GM12878 (cell line): ENCODE data around the gene CBX8. TPM values are rescaled to one million over a fixed set of nuclear protein-coding genes. Genes with fewer than 3 reads are reported as not detected.

Experiments used
- KDM1A ChIP-seq: fragments of 200-600 bp; sonication (generic); IDR thresholded peaks from 2 replicates; pipeline ENCODE4 v1.6.1; 2016; ENCODE audit warnings: borderline replicate concordance
- POU2F2 ChIP-seq: IDR thresholded peaks from 3 replicates; pipeline ENCODE4 v1.6.1; 2011; ENCODE audit warnings: low read depth, mild to moderate bottlenecking, low read length, borderline replicate concordance
- RB1 ChIP-seq: fragments of 450-650 bp; formaldehyde crosslinking; IDR thresholded peaks from 2 replicates; pipeline ENCODE4 v1.6.1; 2017; ENCODE audit warnings: mild to moderate bottlenecking, borderline replicate concordance
- RELA ChIP-seq: fragments of 450-650 bp; IDR thresholded peaks from 2 replicates; pipeline ENCODE4 v1.8.0; 2014; ENCODE audit warnings: borderline replicate concordance; ENCODE audit not compliant: partially characterized antibody
- polyA plus RNA-seq, 11 experiments: library from polyadenylated mRNA; depleted of rRNA in 4 of 11; unstranded in 6 of 11; stranded (reverse) in 5 of 11; fragments of >200 nt; fragmentation: Nextera tagmentation in 4 of 11; fragmentation: Illumina TruSeq in 1 of 11; extraction: Ambion mirVana in 4 of 11; extraction: Trizol in 1 of 11; gene quantifications; 1 replicate in 1 of 11; 2 replicates in 10 of 11; pipeline versions ENCODE4 v1.2.1 to v1.2.3, GENCODE V29; 2011 to 2016; ENCODE audit warnings: inconsistent platforms in 2 of 11, missing spikeins in 2 of 11, low read depth in 1 of 11
- total RNA-seq, 4 experiments: library from RNA; depleted of rRNA in 3 of 4; stranded (reverse); fragments of >200 nt in 3 of 4; fragmentation: Illumina TruSeq in 1 of 4; extraction: Trizol in 1 of 4; gene quantifications; 2 replicates each; pipeline versions ENCODE4 v1.2.1 to v1.2.3, GENCODE V29; 2013 to 2021
- TF ChIP-seq, protein P1 (sequence below): fragments of 450-650 bp; conservative IDR thresholded peaks from 2 replicates; pipeline ENCODE4 v1.6.1; 2017; ENCODE audit warnings: mild to moderate bottlenecking, moderate library complexity
- TF ChIP-seq, protein P2 (sequence below): fragments of 450-650 bp; IDR thresholded peaks from 2 replicates; pipeline ENCODE4 v1.6.1; 2017; ENCODE audit warnings: mild to moderate bottlenecking, low read depth, inconsistent platforms; ENCODE audit not compliant: poor library complexity, severe bottlenecking
- TF ChIP-seq, protein P3 (sequence below): IDR thresholded peaks from 2 replicates; pipeline ENCODE4 v1.6.1; 2011; ENCODE audit warnings: low read depth, low read length, improper control_type of control experiment, borderline replicate concordance
- TF ChIP-seq, protein P4 (sequence below): IDR thresholded peaks from 2 replicates; pipeline ENCODE4 v1.6.1; 2011; ENCODE audit warnings: low read depth, mild to moderate bottlenecking, low read length, moderate library complexity, borderline replicate concordance; ENCODE audit errors: extremely low read depth

Gene CBX8
- total and polyA plus RNA-seq, 10 of the 15 experiments (the other 5 are each of a cell fraction or from before 2014, with no cell fraction given): 0.03 to 6.7 (median 1.9) TPM

DNA sequence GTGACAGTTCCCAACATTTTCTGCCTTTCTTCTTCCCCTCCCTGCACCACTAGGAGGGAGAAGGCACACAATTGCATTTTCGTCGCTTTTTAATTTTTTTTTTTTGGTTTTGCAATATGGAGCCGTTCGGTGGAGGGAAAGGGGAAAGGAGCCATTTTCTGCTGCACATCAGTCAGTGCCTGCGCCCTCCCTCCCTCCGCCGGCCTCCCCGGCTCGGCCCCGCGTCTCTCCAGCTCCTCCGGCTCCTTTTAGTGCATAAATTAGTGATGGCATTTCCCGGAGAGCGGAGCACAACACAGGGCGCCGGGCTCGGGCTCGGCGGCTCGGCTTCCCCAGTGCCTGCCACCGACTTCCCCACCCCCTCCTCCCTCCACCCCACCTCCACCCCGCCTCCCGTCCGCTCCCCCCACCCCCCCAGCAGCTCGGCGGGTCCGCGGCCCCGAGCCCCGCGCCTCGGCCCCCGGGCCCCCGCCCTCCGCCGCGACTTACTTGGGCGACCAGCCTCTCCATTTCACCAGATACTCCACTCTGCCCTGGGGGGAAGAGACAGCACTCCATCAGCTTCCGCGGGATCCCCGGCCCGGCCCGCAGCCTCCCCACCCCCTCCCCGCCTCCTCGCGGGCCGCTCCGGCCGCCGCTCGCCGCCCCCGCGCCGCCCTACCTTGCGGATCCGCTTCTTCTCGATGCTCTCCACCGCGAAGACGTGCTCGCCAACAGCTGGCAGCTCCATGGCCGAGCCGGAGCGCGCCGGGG, 41.8 kb upstream of the CBX8 start (continued):
- TF ChIP-seq, protein P1, sequence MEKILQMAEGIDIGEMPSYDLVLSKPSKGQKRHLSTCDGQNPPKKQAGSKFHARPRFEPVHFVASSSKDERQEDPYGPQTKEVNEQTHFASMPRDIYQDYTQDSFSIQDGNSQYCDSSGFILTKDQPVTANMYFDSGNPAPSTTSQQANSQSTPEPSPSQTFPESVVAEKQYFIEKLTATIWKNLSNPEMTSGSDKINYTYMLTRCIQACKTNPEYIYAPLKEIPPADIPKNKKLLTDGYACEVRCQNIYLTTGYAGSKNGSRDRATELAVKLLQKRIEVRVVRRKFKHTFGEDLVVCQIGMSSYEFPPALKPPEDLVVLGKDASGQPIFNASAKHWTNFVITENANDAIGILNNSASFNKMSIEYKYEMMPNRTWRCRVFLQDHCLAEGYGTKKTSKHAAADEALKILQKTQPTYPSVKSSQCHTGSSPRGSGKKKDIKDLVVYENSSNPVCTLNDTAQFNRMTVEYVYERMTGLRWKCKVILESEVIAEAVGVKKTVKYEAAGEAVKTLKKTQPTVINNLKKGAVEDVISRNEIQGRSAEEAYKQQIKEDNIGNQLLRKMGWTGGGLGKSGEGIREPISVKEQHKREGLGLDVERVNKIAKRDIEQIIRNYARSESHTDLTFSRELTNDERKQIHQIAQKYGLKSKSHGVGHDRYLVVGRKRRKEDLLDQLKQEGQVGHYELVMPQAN: 0 out of 2 replicates have a peak, but pooled peaks have one; percentile 12
- TF ChIP-seq, protein P2, sequence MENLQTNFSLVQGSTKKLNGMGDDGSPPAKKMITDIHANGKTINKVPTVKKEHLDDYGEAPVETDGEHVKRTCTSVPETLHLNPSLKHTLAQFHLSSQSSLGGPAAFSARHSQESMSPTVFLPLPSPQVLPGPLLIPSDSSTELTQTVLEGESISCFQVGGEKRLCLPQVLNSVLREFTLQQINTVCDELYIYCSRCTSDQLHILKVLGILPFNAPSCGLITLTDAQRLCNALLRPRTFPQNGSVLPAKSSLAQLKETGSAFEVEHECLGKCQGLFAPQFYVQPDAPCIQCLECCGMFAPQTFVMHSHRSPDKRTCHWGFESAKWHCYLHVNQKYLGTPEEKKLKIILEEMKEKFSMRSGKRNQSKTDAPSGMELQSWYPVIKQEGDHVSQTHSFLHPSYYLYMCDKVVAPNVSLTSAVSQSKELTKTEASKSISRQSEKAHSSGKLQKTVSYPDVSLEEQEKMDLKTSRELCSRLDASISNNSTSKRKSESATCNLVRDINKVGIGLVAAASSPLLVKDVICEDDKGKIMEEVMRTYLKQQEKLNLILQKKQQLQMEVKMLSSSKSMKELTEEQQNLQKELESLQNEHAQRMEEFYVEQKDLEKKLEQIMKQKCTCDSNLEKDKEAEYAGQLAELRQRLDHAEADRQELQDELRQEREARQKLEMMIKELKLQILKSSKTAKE: no peak
- TF ChIP-seq KDM1A: no peak
- no peak for TF ChIP-seq RELA
- TF ChIP-seq POU2F2: peak; percentile 33; the same call in 1 of the 3 replicates
- TF ChIP-seq, protein P3, sequence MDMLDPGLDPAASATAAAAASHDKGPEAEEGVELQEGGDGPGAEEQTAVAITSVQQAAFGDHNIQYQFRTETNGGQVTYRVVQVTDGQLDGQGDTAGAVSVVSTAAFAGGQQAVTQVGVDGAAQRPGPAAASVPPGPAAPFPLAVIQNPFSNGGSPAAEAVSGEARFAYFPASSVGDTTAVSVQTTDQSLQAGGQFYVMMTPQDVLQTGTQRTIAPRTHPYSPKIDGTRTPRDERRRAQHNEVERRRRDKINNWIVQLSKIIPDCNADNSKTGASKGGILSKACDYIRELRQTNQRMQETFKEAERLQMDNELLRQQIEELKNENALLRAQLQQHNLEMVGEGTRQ: no peak
- no peak for TF ChIP-seq RB1
- TF ChIP-seq, protein P4, sequence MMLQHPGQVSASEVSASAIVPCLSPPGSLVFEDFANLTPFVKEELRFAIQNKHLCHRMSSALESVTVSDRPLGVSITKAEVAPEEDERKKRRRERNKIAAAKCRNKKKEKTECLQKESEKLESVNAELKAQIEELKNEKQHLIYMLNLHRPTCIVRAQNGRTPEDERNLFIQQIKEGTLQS: no peak
